Measurements from ENCODE around the gene HSPA14.

DNA sequence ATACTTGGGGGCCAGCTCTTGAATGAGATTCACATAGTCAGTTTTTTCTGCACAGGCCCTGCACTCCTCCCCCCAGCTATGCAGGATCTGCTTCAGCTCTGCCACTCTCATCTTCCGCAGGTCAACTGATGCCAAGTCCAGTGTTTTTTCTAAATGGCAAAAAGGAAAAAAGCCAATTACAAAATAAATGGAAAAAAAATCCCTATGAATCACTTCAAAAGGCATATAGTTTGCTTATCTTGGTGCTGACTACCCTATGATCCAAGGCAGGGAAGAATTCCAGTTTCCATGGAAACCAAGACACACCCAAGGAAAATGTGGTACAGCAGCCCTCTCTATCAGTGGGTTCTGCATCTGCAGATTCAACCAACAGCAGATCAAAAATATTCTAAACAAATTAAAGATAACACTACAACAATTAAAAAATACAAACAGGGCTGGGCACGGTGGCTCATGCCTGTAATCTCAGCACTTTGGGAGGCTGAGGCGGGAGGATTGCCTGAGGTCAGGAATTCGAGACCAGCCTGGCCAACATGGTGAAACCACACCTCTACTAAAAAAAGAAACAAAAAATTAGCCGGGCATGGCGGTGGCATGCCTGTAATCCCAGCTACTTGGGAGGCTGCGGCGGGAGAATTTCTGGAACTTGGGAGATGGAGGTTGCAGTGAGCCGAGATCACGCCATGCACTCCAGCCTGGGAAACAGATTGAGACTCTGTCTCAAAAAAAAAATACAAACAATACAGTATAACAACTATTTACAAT lies 17.9 kb upstream of the HSPA14 start:
- TF ChIP-seq TCF7 (CRISPR knock-in tag; IDR thresholded peaks at IDR 0.05; ENCODE audit: low read depth) (no peak), STAT6 (CRISPR knock-in tag; conservative IDR thresholded peaks at IDR 0.05; ENCODE audit: low read depth) (no peak), PRDM15 (CRISPR knock-in tag; IDR thresholded peaks at IDR 0.05) (no peak), CREB1 (CRISPR knock-in tag; IDR thresholded peaks at IDR 0.05) (no peak)

All from WTC11 (cell line).